Measurements from ENCODE around the gene DOCK1.

The DOCK1 gene

GRCh38 chr10:127456122-127456521 is 550.9 kb downstream of the DOCK1 start:
- H2AK5ac ChIP-seq (ENCODE audit: low read length), result no peak overlapping the region
- no CpG with 5 or more reads among the region's 9 CpGs for WGBS (ENCODE audit: extremely low coverage, insufficient coverage, insufficient read length)
- no peaks in the 10 kb centered on the region for H3K79me1 ChIP-seq (ENCODE audit: low read length)
- no peak overlapping the region for H3K4me2 ChIP-seq (ENCODE audit: low read length)
- no peak for DNase-seq
- peaks cover 10% of the 10 kb centered on the region for H3K9me3 ChIP-seq (ENCODE audit: insufficient read depth, low read depth, low read length)
- H3K4me3 ChIP-seq (ENCODE audit: low read depth, low read length), result no peak overlapping the region
- no peak overlapping the region for H3K9ac ChIP-seq (ENCODE audit: low read length)
- H4K91ac ChIP-seq (ENCODE audit: low read depth, low read length), result no peak overlapping the region
- no peaks in the 10 kb centered on the region for H3K27me3 ChIP-seq (ENCODE audit: insufficient read depth, low read length)
- H3K18ac ChIP-seq (ENCODE audit: low read length), result no peak overlapping the region
- H2BK120ac ChIP-seq (ENCODE audit: insufficient read depth, low read length, poor library complexity), result no peak overlapping the region
- no peak overlapping the region for H2BK5ac ChIP-seq (ENCODE audit: low read depth, low read length, poor library complexity)
- no peaks in the 10 kb centered on the region for H3K79me2 ChIP-seq (ENCODE audit: control insufficient read depth, insufficient read depth, low read length, poor library complexity)
- H2AFZ ChIP-seq (ENCODE audit: insufficient read depth, low read length, poor library complexity), result no peak overlapping the region
- no peak overlapping the region for H4K12ac ChIP-seq (ENCODE audit: low read depth, low read length)
- no peaks in the 10 kb centered on the region for H3K4me1 ChIP-seq (ENCODE audit: control insufficient read depth in 1 of 2, insufficient read depth in 2 of 2, low read length in 2 of 2)
- no peak overlapping the region for H2BK12ac ChIP-seq (ENCODE audit: low read length)
- H3K36me3 ChIP-seq (ENCODE audit: control insufficient read depth in 1 of 2, insufficient read depth in 2 of 2, low read length in 2 of 2), result peaks cover 3 to 12% of the 10 kb centered on the region in 2 experiments
- no peak overlapping the region for H3K14ac ChIP-seq (ENCODE audit: low read length)
- H4K8ac ChIP-seq (ENCODE audit: low read depth, low read length), result no peak overlapping the region
- H3K27ac ChIP-seq (ENCODE audit: low read depth, low read length), result no peak overlapping the region
- no peak overlapping the region for H3K23ac ChIP-seq (ENCODE audit: low read length)
- no peak overlapping the region for H3K4ac ChIP-seq (ENCODE audit: low read depth, low read length)

- H3K4ac ChIP-seq (ENCODE audit: low read depth, low read length), result no peak overlapping the region
These were observed 553.0 kb downstream of the DOCK1 start for GRCh38 chr10:127458016-127458810.

GRCh38 chr10:127458829-127459228 is 553.6 kb downstream of the DOCK1 start:
- no peak overlapping the region for H3K4me2 ChIP-seq (ENCODE audit: low read length)
- no peak overlapping the region for H2BK12ac ChIP-seq (ENCODE audit: low read length)
- no peak for DNase-seq
- no peak overlapping the region for H3K23ac ChIP-seq (ENCODE audit: low read length)
- no peak overlapping the region for H2AK5ac ChIP-seq (ENCODE audit: low read length)
- H2BK120ac ChIP-seq (ENCODE audit: insufficient read depth, low read length, poor library complexity), result no peak overlapping the region
- no peak overlapping the region for H3K9ac ChIP-seq (ENCODE audit: low read length)
- H3K79me1 ChIP-seq (ENCODE audit: low read length), result no peaks in the 10 kb centered on the region
- no peak overlapping the region for H4K91ac ChIP-seq (ENCODE audit: low read depth, low read length)
- no peaks in the 10 kb centered on the region for H3K79me2 ChIP-seq (ENCODE audit: control insufficient read depth, insufficient read depth, low read length, poor library complexity)
- WGBS (ENCODE audit: extremely low coverage, insufficient coverage, insufficient read length), result no CpG with 5 or more reads among the region's 6 CpGs
- no peak overlapping the region for H4K8ac ChIP-seq (ENCODE audit: low read depth, low read length)
- no peak overlapping the region for H2BK5ac ChIP-seq (ENCODE audit: low read depth, low read length, poor library complexity)
- H3K4ac ChIP-seq (ENCODE audit: low read depth, low read length), result no peak overlapping the region
- peaks cover 0 to 2% of the 10 kb centered on the region in 2 experiments for H3K36me3 ChIP-seq (ENCODE audit: control insufficient read depth in 1 of 2, insufficient read depth in 2 of 2, low read length in 2 of 2)
- H3K18ac ChIP-seq (ENCODE audit: low read length), result no peak overlapping the region
- H3K4me1 ChIP-seq (ENCODE audit: control insufficient read depth in 1 of 2, insufficient read depth in 2 of 2, low read length in 2 of 2), result no peaks in the 10 kb centered on the region
- no peak overlapping the region for H4K12ac ChIP-seq (ENCODE audit: low read depth, low read length)
- no peak overlapping the region for H3K4me3 ChIP-seq (ENCODE audit: low read depth, low read length)
- no peaks in the 10 kb centered on the region for H3K27me3 ChIP-seq (ENCODE audit: insufficient read depth, low read length)
- peaks cover 10% of the 10 kb centered on the region for H3K9me3 ChIP-seq (ENCODE audit: insufficient read depth, low read depth, low read length)
- no peak overlapping the region for H2AFZ ChIP-seq (ENCODE audit: insufficient read depth, low read length, poor library complexity)
- no peak overlapping the region for H3K27ac ChIP-seq (ENCODE audit: low read depth, low read length)
- H3K14ac ChIP-seq (ENCODE audit: low read length), result no peak overlapping the region

More at GRCh38 chr10:127458016-127458810, 553.0 kb downstream of the DOCK1 start:
- H3K18ac ChIP-seq (ENCODE audit: low read length), result no peak overlapping the region
- no peak overlapping the region for H2BK120ac ChIP-seq (ENCODE audit: insufficient read depth, low read length, poor library complexity)
- H3K14ac ChIP-seq (ENCODE audit: low read length), result no peak overlapping the region
- H3K4me2 ChIP-seq (ENCODE audit: low read length), result no peak overlapping the region
- no peak overlapping the region for H2AFZ ChIP-seq (ENCODE audit: insufficient read depth, low read length, poor library complexity)
- no peaks in the 10 kb centered on the region for H3K4me1 ChIP-seq (ENCODE audit: control insufficient read depth in 1 of 2, insufficient read depth in 2 of 2, low read length in 2 of 2)
- no peak overlapping the region for H3K27ac ChIP-seq (ENCODE audit: low read depth, low read length)
- H3K9ac ChIP-seq (ENCODE audit: low read length), result no peak overlapping the region
- no peaks in the 10 kb centered on the region for H3K79me2 ChIP-seq (ENCODE audit: control insufficient read depth, insufficient read depth, low read length, poor library complexity)
- H2BK5ac ChIP-seq (ENCODE audit: low read depth, low read length, poor library complexity), result no peak overlapping the region
- H4K91ac ChIP-seq (ENCODE audit: low read depth, low read length), result no peak overlapping the region
- H3K23ac ChIP-seq (ENCODE audit: low read length), result no peak overlapping the region
- DNase-seq, result no peak
- WGBS (ENCODE audit: extremely low coverage, insufficient coverage, insufficient read length), result no CpG with 5 or more reads among the region's 11 CpGs
- H4K12ac ChIP-seq (ENCODE audit: low read depth, low read length), result no peak overlapping the region
- peaks cover 10% of the 10 kb centered on the region for H3K9me3 ChIP-seq (ENCODE audit: insufficient read depth, low read depth, low read length)
- H3K4me3 ChIP-seq (ENCODE audit: low read depth, low read length), result no peak overlapping the region
- H2BK12ac ChIP-seq (ENCODE audit: low read length), result no peak overlapping the region
- peaks cover 0 to 2% of the 10 kb centered on the region in 2 experiments for H3K36me3 ChIP-seq (ENCODE audit: control insufficient read depth in 1 of 2, insufficient read depth in 2 of 2, low read length in 2 of 2)
- no peaks in the 10 kb centered on the region for H3K79me1 ChIP-seq (ENCODE audit: low read length)
- no peak overlapping the region for H4K8ac ChIP-seq (ENCODE audit: low read depth, low read length)
- H3K27me3 ChIP-seq (ENCODE audit: insufficient read depth, low read length), result no peaks in the 10 kb centered on the region
- H2AK5ac ChIP-seq (ENCODE audit: low read length), result no peak overlapping the region

GRCh38 chr10:127459918-127460317 is 554.7 kb downstream of the DOCK1 start:
- no peak overlapping the region for H3K4ac ChIP-seq (ENCODE audit: low read depth, low read length)
- no peak overlapping the region for H4K12ac ChIP-seq (ENCODE audit: low read depth, low read length)
- no peak overlapping the region for H4K91ac ChIP-seq (ENCODE audit: low read depth, low read length)
- H3K18ac ChIP-seq (ENCODE audit: low read length), result no peak overlapping the region
- WGBS (ENCODE audit: extremely low coverage, insufficient coverage, insufficient read length), result no CpG with 5 or more reads among the region's 8 CpGs
- no peak overlapping the region for H3K23ac ChIP-seq (ENCODE audit: low read length)
- H3K79me2 ChIP-seq (ENCODE audit: control insufficient read depth, insufficient read depth, low read length, poor library complexity), result no peaks in the 10 kb centered on the region
- no peak overlapping the region for H4K8ac ChIP-seq (ENCODE audit: low read depth, low read length)
- peaks cover 13% of the 10 kb centered on the region for H3K9me3 ChIP-seq (ENCODE audit: insufficient read depth, low read depth, low read length)
- H3K14ac ChIP-seq (ENCODE audit: low read length), result no peak overlapping the region
- H3K9ac ChIP-seq (ENCODE audit: low read length), result no peak overlapping the region
- no peaks in the 10 kb centered on the region for H3K79me1 ChIP-seq (ENCODE audit: low read length)
- no peak overlapping the region for H3K4me2 ChIP-seq (ENCODE audit: low read length)
- no peak overlapping the region for H2BK12ac ChIP-seq (ENCODE audit: low read length)
- H3K4me1 ChIP-seq (ENCODE audit: control insufficient read depth in 1 of 2, insufficient read depth in 2 of 2, low read length in 2 of 2), result no peaks in the 10 kb centered on the region
- H3K36me3 ChIP-seq (ENCODE audit: control insufficient read depth in 1 of 2, insufficient read depth in 2 of 2, low read length in 2 of 2), result peaks cover 0 to 2% of the 10 kb centered on the region in 2 experiments
- H2AK5ac ChIP-seq (ENCODE audit: low read length), result no peak overlapping the region
- no peak for DNase-seq
- H2BK120ac ChIP-seq (ENCODE audit: insufficient read depth, low read length, poor library complexity), result no peak overlapping the region
- no peak overlapping the region for H3K27ac ChIP-seq (ENCODE audit: low read depth, low read length)
- H2BK5ac ChIP-seq (ENCODE audit: low read depth, low read length, poor library complexity), result no peak overlapping the region
- no peak overlapping the region for H2AFZ ChIP-seq (ENCODE audit: insufficient read depth, low read length, poor library complexity)
- no peaks in the 10 kb centered on the region for H3K27me3 ChIP-seq (ENCODE audit: insufficient read depth, low read length)
- no peak overlapping the region for H3K4me3 ChIP-seq (ENCODE audit: low read depth, low read length)

Data from trophoblast cell (in vitro differentiated cells and primary cell).